H1 (cell line): ENCODE results near the gene NME7. TPM values are rescaled to one million over a fixed set of nuclear protein-coding genes. Genes with fewer than 3 reads are reported as not detected.

ENCODE experiments used
- CTCF ChIA-PET: fragments of 300-600 bp; sonication (Branson Sonifier 250); formaldehyde crosslinking; loops from one replicate; lab custom pipeline; 2021; ENCODE audit not compliant: partially characterized antibody; lab: Charles Lee
- POLR2A ChIA-PET: fragments of 300-600 bp; sonication (Branson Sonifier 250); formaldehyde crosslinking; loops from one replicate; lab custom pipeline; 2021; ENCODE audit warnings: inconsistent platforms; ENCODE audit not compliant: partially characterized antibody; lab: Charles Lee
- DNase-seq, 2 experiments: peaks; one replicate each; pipeline versions ENCODE4 v3.0.0 to v3.0.0-alpha.2; 2010 to 2022; ENCODE audit warnings: low spot score in 2 of 2, low read depth in 1 of 2, mixed read lengths in 1 of 2
- FAIRE-seq: peaks from 2 replicates; lab custom pipeline; 2011; peaks lifted over from hg19 to GRCh38; lab: Jason Lieb, UNC
- H2AFZ ChIP-seq: 2 replicates; pipeline ENCODE4 v1.8.1; 2012; ENCODE audit warnings: low read length, inconsistent platforms
- H2AK5ac ChIP-seq: 2 replicates; pipeline ENCODE4 v1.6.1; 2013; ENCODE audit warnings: low read depth, low read length
- H2BK120ac ChIP-seq: replicated peaks from 2 replicates; pipeline ENCODE3; 2013; ENCODE audit warnings: low read depth, low read length, inconsistent platforms
- H2BK12ac ChIP-seq: 2 replicates; pipeline ENCODE4 v1.6.1; 2013; ENCODE audit warnings: low read depth, low read length
- H2BK15ac ChIP-seq: 2 replicates; pipeline ENCODE4 v1.6.1; 2013; ENCODE audit warnings: low read length
- H2BK20ac ChIP-seq: 2 replicates; pipeline ENCODE4 v1.6.1; 2013; ENCODE audit warnings: low read length
- H2BK5ac ChIP-seq: 2 replicates; pipeline ENCODE4 v1.6.1; 2013; ENCODE audit warnings: low read depth, low read length
- H3K14ac ChIP-seq: 2 replicates; pipeline ENCODE4 v1.6.1; 2013; ENCODE audit warnings: inconsistent platforms; ENCODE audit not compliant: insufficient read length
- H3K18ac ChIP-seq: 2 replicates; pipeline ENCODE4 v1.6.1; 2013; ENCODE audit warnings: low read length; ENCODE audit errors: extremely low read depth
- H3K23ac ChIP-seq: 2 replicates; pipeline ENCODE4 v1.6.1; 2013; ENCODE audit warnings: inconsistent platforms; ENCODE audit not compliant: insufficient read length
- H3K23me2 ChIP-seq: 2 replicates; pipeline ENCODE4 v1.6.1; 2013; ENCODE audit warnings: low read depth, low read length
- H3K27ac ChIP-seq: 2 replicates; pipeline ENCODE4 v1.6.1; 2011; ENCODE audit warnings: low read depth, low read length, inconsistent platforms
- H3K27me3 ChIP-seq, 4 experiments: replicated peaks in 1 of 4; 1 replicate in 1 of 4; 2 replicates in 3 of 4; pipeline versions ENCODE4 v1.6.1 to v1.8.1; 2011 to 2013; ENCODE audit warnings: low read length in 3 of 4, mild to moderate bottlenecking in 3 of 4, inconsistent platforms in 2 of 4, mixed read lengths in 2 of 4, moderate library complexity in 1 of 4; ENCODE audit not compliant: control insufficient read depth in 3 of 4, insufficient read depth in 3 of 4; ENCODE audit errors: extremely low read depth in 1 of 4
- H3K36me3 ChIP-seq, 4 experiments: 2 replicates each; pipeline versions ENCODE4 v1.6.1 to v1.8.1; 2011 to 2013; ENCODE audit warnings: mild to moderate bottlenecking in 4 of 4, low read length in 3 of 4, moderate library complexity in 2 of 4, control low read depth in 1 of 4, inconsistent platforms in 1 of 4; ENCODE audit not compliant: insufficient read depth in 4 of 4, control insufficient read depth in 2 of 4
- H3K4ac ChIP-seq: replicated peaks from 2 replicates; pipeline ENCODE3; 2013; ENCODE audit warnings: low read length, low read depth, mixed read lengths, inconsistent platforms; ENCODE audit not compliant: insufficient read length
- H3K4me1 ChIP-seq, 4 experiments: replicated peaks in 1 of 4; 1 replicate in 1 of 4; 2 replicates in 3 of 4; pipeline versions ENCODE4 v1.6.1 to v1.8.1; 2011 to 2013; ENCODE audit warnings: low read length in 3 of 4, inconsistent platforms in 2 of 4, mixed read lengths in 1 of 4; ENCODE audit not compliant: insufficient read depth in 4 of 4, control insufficient read depth in 3 of 4
- H3K4me2 ChIP-seq, 2 experiments: 2 replicates each; pipeline versions ENCODE4 v1.6.1 to v1.8.1; 2011 to 2013; ENCODE audit warnings: low read depth in 2 of 2, low read length in 2 of 2, control low read depth in 1 of 2, inconsistent platforms in 1 of 2, mild to moderate bottlenecking in 1 of 2; ENCODE audit not compliant: insufficient read depth in 1 of 2
- H3K4me3 ChIP-seq, 4 experiments: fragments of 200-600, 300-600 bp in 1 of 4; sonication (generic), shearing (Covaris generic), sonication (Bioruptor Twin) in 1 of 4; 2 replicates each; pipeline versions ENCODE4 v1.5.1 to v1.8.1; 2011 to 2016; ENCODE audit warnings: low read length in 4 of 4, low read depth in 3 of 4, control low read depth in 2 of 4, inconsistent platforms in 2 of 4, mild to moderate bottlenecking in 2 of 4, mixed read lengths in 1 of 4, moderate library complexity in 1 of 4; ENCODE audit not compliant: insufficient read depth in 2 of 4; ENCODE audit errors: extremely low read depth in 1 of 4
- H3K56ac ChIP-seq: replicated peaks from 2 replicates; pipeline ENCODE3; 2013; ENCODE audit warnings: low read depth, mild to moderate bottlenecking, mixed read lengths, low read length, inconsistent platforms; ENCODE audit not compliant: insufficient read length
- H3K79me1 ChIP-seq: 2 replicates; pipeline ENCODE4 v1.6.1; 2013; ENCODE audit warnings: low read depth, low read length, control low read depth
- H3K79me2 ChIP-seq, 2 experiments: 2 replicates each; pipeline versions ENCODE4 v1.6.1 to v1.8.1; 2012 to 2013; ENCODE audit warnings: low read length in 2 of 2, mild to moderate bottlenecking in 2 of 2, inconsistent platforms in 1 of 2; ENCODE audit not compliant: insufficient read depth in 2 of 2, control insufficient read depth in 1 of 2
- H3K9ac ChIP-seq, 4 experiments: replicated peaks in 1 of 4; 1 replicate in 1 of 4; 2 replicates in 3 of 4; pipeline versions ENCODE4 v1.6.1 to v1.8.1; 2011 to 2013; ENCODE audit warnings: low read depth in 3 of 4, low read length in 3 of 4, control low read depth in 2 of 4, mild to moderate bottlenecking in 2 of 4, moderate library complexity in 2 of 4, inconsistent platforms in 1 of 4; ENCODE audit errors: extremely low read depth in 1 of 4
- H3K9me3 ChIP-seq, 2 experiments: 2 replicates each; pipeline versions ENCODE4 v1.6.1 to v1.8.1; 2012 to 2013; ENCODE audit warnings: mild to moderate bottlenecking in 2 of 2, moderate library complexity in 2 of 2, control low read depth in 1 of 2, inconsistent platforms in 1 of 2, low read depth in 1 of 2, low read length in 1 of 2, mixed read lengths in 1 of 2; ENCODE audit not compliant: insufficient read depth in 2 of 2
- H4K20me1 ChIP-seq, 2 experiments: replicated peaks in 1 of 2; 2 replicates each; pipeline versions ENCODE3 to v1.8.1; 2011 to 2013; ENCODE audit warnings: inconsistent platforms in 2 of 2, low read length in 2 of 2, mild to moderate bottlenecking in 1 of 2; ENCODE audit not compliant: insufficient read depth in 2 of 2, control insufficient read depth in 1 of 2
- H4K5ac ChIP-seq: 2 replicates; pipeline ENCODE4 v1.6.1; 2013; ENCODE audit warnings: low read length, low read depth, mixed read lengths, inconsistent platforms; ENCODE audit not compliant: insufficient read length
- H4K8ac ChIP-seq: 2 replicates; pipeline ENCODE4 v1.8.0; 2013; ENCODE audit warnings: mild to moderate bottlenecking, moderate library complexity, low read length, inconsistent platforms; ENCODE audit not compliant: insufficient read depth; ENCODE audit errors: extremely low read depth
- H4K91ac ChIP-seq: replicated peaks from 2 replicates; pipeline ENCODE3; 2013; ENCODE audit warnings: low read length, mixed read lengths, inconsistent platforms; ENCODE audit not compliant: insufficient read length
- CTBP2 ChIP-seq: IDR thresholded peaks from 2 replicates; pipeline ENCODE4 v1.7.0; 2011; ENCODE audit warnings: borderline replicate concordance, mild to moderate bottlenecking, moderate library complexity, mixed read lengths, low read length; ENCODE audit not compliant: insufficient read depth, insufficient read length
- NRF1 ChIP-seq: IDR thresholded peaks from 2 replicates; pipeline ENCODE4 v1.6.1; 2011; ENCODE audit warnings: mild to moderate bottlenecking, low read depth, low read length, improper control_type of control experiment
- POU5F1 ChIP-seq: IDR thresholded peaks from 2 replicates; pipeline ENCODE4 v1.6.1; 2011; ENCODE audit warnings: low read depth, mild to moderate bottlenecking, low read length, moderate library complexity
- RBBP5 ChIP-seq: IDR thresholded peaks from 2 replicates; pipeline ENCODE4 v1.7.1; 2012; ENCODE audit warnings: low read depth, mild to moderate bottlenecking, inconsistent platforms, low read length, moderate library complexity, borderline replicate concordance
- SAP30 ChIP-seq: fragments of 300-600 bp; sonication (generic); IDR thresholded peaks from 2 replicates; pipeline ENCODE4 v1.7.1; 2012; ENCODE audit warnings: low read length, moderate library complexity, mild to moderate bottlenecking, inconsistent platforms; ENCODE audit not compliant: insufficient read depth, insufficient replicate concordance
- SRF ChIP-seq: IDR thresholded peaks from 2 replicates; pipeline ENCODE4 v1.6.1; 2011; ENCODE audit warnings: mild to moderate bottlenecking, low read depth, low read length, moderate library complexity
- SUZ12 ChIP-seq: fragments of 200-600 bp; sonication (generic); IDR thresholded peaks from 2 replicates; pipeline ENCODE4 v1.6.1; 2012; ENCODE audit warnings: mild to moderate bottlenecking, inconsistent platforms, low read length, moderate library complexity, mixed read lengths
- WGBS, 2 experiments: shearing (Covaris generic) in 1 of 2; methylation state at CpG; one replicate each; pipeline versions ENCODE4 v1.1.6 to v1.1.7; 2013 to 2015; ENCODE audit warnings: low lambda C conversion rate in 2 of 2, mixed read lengths in 2 of 2, inconsistent platforms in 1 of 2, low coverage in 1 of 2, missing lambda C conversion rate in 1 of 2; ENCODE audit not compliant: insufficient replicate concordance in 2 of 2, insufficient coverage in 1 of 2, insufficient read length in 1 of 2; ENCODE audit errors: extremely low coverage in 1 of 2, missing lambda C conversion rate in 1 of 2; 5-methylcytosine and 5-hydroxymethylcytosine counted together
- polyA plus RNA-seq, 7 experiments: library from polyadenylated mRNA; depleted of rRNA in 3 of 7; stranded (reverse) in 5 of 7; unstranded in 2 of 7; fragments of >200 nt in 5 of 7; fragments of 200-250 nt in 2 of 7; gene quantifications; 1 replicate in 5 of 7; 2 replicates in 1 of 7; 4 replicates in 1 of 7; pipeline versions ENCODE4 v1.2.1 to v1.2.3, GENCODE V29; 2011 to 2013; ENCODE audit warnings: missing spikeins in 2 of 7, mixed read lengths in 2 of 7
- total RNA-seq: library from RNA; stranded (reverse); fragmentation: NEBNext Ultra II Directional; extraction: Animal tissue kit (Norgen Biotek cat#: 25700); gene quantifications from 2 replicates; pipeline ENCODE4 v1.2.1, GENCODE V29; 2021

The NME7 gene
- total and polyA plus RNA-seq, 2 of the 8 experiments (the other 6 are each of a cell fraction or from before 2014, with no cell fraction given) = 11.6 to 28.5 TPM

- Histone ChIP-seq H3K79me2 (peaks cover 19 to 76% of the 10 kb centered on the region in 2 experiments), H4K91ac (no peak overlapping the region), H3K36me3 (peaks cover 2 to 32% (median 15%) of the 10 kb centered on the region in 4 experiments; a peak in 6 of 8 replicates), H2BK20ac (0 out of 2 replicates have a peak overlapping the region, but pooled peaks have one; percentile 40), H3K4me3 (no peak overlapping the region), H2AFZ (no peak overlapping the region), H3K4me2 (no peak overlapping the region), H3K9ac (no peak overlapping the region), H3K79me1 (peaks cover 12% of the 10 kb centered on the region; the same call in 1 of the 2 replicates), H3K4ac (no peak overlapping the region), H4K8ac (no peak overlapping the region), H2BK5ac (no peak overlapping the region), H3K14ac (no peak overlapping the region), H2BK15ac (no peak overlapping the region), H2BK12ac (no peak overlapping the region), H3K4me1 (peaks cover 13 to 32% (median 23%) of the 10 kb centered on the region in 4 experiments), H3K9me3 (no peaks in the 10 kb centered on the region), H3K18ac (no peak overlapping the region), H3K27me3 (no peaks in the 10 kb centered on the region), H3K23ac (no peak overlapping the region), H3K23me2 (peaks cover 8% of the 10 kb centered on the region), H3K27ac (peak overlapping the region; percentile 19; the same call in 1 of the 2 replicates), H2BK120ac (no peak overlapping the region), H2AK5ac (no peak overlapping the region), H3K56ac (no peak overlapping the region), H4K20me1 (peaks cover 5 to 10% of the 10 kb centered on the region in 2 experiments), H4K5ac (no peak overlapping the region)
- POLR2A ChIA-PET = interaction anchor here (0.6 to 1.6 kb wide), 3 partner anchors 8 to 236 kb away, joined by 3 to 6 read pairs (median 3); no protein-coding TSS in a partner anchor
- no peak for TF ChIP-seq CTBP2
- no peak for TF ChIP-seq POU5F1
- TF ChIP-seq RBBP5 = no peak
- no peak for TF ChIP-seq SAP30
- TF ChIP-seq NRF1 = no peak
- no peak for TF ChIP-seq SUZ12
- TF ChIP-seq SRF = no peak
- FAIRE-seq (no peak), DNase-seq (no peak)
- 99% methylated on average over 6 of the region's 6 CpGs; no CpG with 5 or more reads in 1 of the 2 experiments for WGBS, 2 experiments
- CTCF ChIA-PET = interaction anchor here (1.1 to 2.9 kb wide), 4 partner anchors 19 to 509 kb away, joined by 3 to 16 read pairs (median 7); no protein-coding TSS in a partner anchor
Observed at GRCh38 chr1:169112241-169112640, 255.4 kb downstream of the NME7 start.
